Kidney capillary endothelial cell (primary cell): ENCODE results near the gene SDK2.

ENCODE experiments used
- DNase-seq: peaks from one replicate; pipeline ENCODE4 v3.0.0-alpha.2; 2018; ENCODE audit warnings: low spot score

Gene SDK2

DNA sequence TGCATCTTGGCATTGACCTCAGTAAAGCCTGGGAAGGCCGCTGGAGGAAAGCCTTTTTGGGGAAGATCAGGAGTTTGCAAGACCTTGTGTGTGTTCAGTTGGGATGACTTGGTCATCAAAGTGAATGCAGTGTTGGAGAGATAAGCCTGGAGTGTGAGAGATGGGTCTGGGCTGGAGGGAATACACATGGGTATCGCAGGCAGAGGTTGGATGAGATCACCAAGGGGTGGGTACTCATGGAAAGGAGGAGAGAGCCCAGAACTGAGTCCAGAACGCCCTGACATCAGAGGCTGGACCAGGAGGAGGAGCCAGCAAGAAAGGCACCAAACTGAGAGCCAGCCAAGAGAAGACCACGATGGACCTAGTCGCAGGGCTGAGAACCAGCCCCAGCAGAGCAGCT lies 35.2 kb downstream of the SDK2 start:
- DNase-seq: no peak

DNA sequence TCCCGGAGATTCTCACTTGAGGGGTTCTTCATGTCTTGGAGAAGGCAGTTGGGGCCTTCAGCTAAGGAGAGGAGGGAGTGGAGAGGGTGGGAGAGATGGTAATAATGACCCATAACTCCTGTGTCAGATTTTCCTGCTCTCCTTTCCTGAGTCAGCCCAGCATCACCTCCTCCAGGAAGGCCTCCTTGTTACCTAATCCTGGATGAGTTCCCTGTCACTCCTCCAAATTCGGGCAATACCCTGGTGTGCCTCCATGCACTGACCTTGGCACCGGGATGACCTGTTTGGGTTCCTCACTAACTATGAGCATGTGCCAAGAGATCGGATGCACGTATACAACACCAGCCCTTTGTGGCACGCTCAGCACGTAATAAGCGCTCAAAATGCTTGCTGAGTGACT lies 38.8 kb downstream of the SDK2 start:
- no peak for DNase-seq

DNA sequence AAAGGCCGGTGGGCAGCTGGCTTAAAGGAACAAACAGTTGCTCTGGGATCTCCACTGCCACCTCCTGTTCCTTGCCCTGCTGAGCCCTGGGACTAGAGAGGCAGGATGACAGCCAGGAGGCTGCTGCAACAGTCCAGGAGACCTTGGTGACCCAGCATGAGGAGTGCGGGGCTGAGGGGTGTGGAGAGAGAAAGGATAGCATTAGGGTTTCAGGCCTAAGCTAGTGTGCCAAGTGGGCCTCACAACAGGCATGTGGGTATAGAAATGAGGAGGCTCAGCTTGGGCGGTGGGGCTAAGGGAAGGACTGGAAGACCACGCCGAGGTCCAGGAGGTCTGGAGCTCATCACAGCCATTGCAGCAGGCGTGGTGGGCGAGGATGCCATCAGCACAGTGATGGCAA lies 39.8 kb downstream of the SDK2 start:
- DNase-seq: no peak

DNA sequence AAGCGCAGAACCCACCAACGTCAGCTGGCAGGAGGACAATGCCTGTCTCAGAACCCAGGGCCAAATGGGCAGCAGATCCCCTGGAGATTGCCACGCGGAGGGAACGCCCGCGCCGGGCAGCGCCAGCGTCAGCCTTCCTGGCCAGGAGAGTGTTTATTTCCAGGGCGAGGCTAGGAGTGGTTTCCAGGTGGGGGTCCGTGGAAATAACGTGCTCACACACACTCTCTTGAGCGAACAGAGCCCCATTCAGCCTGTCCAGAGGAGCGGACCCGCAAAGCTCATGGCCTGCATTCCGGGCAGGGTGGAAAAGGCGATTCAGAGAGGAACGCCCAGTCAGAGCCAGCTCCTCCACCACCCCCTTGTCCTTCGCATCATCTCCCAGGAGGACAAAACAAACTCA lies 40.3 kb downstream of the SDK2 start:
- no peak for DNase-seq

DNA sequence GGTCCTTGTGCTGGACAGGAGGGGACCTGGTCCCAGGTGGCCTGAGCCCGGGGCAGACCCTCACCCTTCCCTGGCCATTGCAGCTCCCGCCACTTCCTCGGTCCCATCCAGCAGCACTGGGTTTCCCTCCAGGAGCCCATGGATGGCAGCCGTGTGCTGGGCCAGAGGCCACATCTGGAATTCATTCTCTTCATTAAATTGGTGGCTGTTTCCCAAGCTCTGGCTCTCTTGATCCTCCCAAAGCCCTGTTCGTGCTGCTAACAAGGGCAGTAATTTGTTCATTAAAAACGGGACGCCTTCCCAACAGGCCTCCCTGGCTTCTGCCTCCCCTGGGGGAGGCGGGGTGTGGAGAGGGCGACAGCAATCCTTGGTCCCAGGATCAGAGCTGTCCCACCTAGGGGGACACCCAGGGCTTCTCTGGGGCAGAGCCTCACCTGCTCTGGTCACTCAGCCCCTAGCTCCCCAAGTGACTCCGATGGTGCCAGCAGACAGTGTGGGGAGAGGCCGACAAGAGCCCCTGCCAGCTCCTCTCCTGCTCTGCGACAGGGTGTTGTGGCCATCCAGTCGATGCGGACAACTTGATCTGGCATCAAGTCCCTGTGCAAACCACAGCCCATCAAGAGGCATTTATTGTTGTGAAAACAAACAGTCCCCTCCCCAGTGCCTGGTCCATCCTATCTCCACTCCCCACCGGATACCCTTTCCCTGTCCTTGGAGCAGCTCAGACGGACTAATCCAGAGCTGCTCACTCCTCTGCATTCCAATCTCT lies 44.0 kb downstream of the SDK2 start:
- DNase-seq: no peak

DNA sequence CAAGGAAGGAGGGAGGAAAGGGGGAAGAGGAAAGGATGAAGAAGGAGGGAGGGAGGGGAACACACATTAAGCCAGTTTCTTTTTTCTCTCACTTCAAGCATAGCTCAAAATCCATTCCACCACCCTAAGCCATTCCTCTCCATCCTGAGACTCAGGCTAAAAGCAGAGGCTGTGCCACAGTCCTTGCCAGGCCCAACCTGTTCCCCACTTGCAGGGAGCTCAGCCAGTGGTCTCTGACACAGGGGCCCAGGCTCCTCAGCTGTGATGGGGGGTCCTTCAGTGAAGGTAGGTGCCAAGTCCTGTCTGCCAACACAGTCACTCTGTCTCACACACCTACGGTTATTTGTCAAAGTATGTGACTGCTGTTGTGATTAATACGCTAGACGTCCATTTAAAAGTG lies 44.6 kb downstream of the SDK2 start:
- DNase-seq: no peak

DNA sequence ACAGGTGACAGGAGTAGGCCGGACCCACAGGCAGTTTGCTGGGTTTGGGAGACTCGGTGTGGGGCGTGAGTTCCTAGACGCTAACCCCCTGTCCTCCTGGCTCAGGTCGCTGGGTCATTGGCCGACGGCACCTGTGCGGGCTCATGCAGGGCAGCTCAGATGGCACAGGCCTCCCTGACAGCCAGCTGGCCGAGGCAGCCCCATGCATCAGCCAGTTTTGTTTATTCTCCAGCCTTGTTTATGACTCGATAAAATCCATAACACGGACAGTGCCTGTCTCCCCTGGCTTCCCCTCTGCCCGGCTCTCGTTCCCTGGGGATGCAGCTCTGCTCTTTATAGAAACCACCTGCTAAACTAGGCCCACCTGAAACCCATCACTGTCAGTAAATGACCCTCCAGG lies 46.0 kb downstream of the SDK2 start:
- DNase-seq: no peak

DNA sequence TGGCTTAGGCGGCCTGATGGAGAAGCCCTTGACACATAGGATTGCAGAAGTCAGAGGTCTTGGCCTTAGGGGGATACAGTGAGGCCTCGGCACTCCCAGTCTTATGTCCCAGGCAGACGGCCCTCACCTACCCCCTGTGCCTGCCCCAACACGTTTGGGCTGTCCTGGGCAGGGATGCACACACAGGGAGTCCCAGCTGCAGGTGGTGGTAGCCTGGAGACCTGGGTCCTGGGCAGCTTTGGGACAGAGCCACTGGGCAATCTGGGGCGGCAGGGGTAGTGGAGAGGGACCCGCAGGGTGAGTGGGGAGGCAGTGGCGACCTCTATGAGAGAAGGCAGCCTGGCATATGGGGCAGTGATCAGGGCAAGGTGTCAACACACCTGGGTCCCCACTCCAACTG lies 48.3 kb downstream of the SDK2 start:
- no peak for DNase-seq

DNA sequence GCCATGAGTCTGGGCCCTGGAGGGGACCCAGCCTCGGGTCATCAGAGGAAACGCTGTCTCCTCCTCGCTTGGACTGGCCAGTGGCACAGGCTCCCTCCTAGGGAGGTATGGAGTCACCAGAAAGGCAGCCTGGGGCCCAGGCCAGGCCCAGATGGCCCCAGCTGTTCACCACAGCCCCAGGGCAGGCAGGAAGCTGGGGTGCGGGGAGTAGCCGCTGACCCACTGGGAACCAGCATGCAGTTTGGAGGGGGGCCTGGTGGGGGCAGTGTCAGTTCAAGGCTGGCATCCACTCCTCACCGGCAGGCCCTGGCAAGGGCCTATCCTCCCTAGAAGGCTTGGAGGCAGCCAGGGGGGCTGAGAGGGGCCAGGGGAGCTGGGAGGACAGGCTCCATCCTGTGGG lies 48.8 kb downstream of the SDK2 start:
- no peak for DNase-seq

DNA sequence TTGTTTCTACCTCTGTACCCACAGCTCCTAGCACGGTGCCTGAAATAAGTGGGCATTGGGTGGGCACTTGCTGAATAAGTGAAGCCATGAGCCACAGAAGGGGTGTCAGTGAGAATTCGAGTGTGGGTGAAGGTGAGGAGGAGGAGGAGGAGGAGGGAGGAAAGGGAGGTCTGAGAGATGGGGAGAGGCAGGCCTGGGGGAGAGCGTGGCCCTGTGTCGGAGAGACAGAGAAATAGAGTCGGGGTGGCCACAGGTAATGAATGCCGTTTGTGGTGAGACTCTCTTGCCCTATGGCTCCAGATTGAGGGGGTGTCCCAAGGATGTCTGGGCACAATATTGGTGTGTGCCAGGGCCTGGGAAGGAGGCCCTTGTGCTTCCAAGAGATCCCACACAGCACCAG lies 49.2 kb downstream of the SDK2 start:
- no peak for DNase-seq

DNA sequence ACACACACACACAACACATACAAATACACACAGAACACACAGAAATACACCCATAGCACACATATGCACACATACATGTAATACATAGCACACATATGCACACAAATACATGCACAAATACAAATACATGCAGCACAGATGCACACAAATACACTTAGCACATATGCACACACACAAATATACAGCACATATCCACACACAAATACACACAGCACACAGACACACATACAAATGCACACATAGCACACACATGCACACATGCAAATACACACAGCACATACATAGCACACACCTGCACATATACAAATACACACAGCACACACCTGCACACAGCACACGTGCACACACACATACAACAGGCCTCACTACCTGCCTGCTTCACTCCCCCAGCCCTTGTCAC lies 49.6 kb downstream of the SDK2 start:
- DNase-seq: no peak

DNA sequence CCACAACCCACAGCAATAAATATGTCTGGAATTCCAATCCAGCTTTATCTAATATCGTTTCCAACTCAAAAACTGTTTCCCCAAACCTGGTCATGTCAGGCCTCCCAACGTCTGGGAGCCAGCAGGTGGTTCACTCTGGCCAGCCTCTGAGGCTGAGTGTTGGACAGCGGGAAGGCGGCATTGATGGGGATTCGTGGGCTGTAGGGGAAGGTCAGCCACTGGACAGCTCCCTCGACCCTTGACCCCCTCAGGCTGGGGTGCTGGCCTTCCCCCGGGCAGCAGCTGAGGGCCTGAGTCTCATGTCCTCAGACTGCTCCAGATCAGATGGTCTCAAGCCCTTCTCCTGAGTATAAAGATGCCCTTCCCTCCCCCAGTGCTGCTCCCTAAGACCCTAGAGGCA lies 50.2 kb downstream of the SDK2 start:
- no peak for DNase-seq

DNA sequence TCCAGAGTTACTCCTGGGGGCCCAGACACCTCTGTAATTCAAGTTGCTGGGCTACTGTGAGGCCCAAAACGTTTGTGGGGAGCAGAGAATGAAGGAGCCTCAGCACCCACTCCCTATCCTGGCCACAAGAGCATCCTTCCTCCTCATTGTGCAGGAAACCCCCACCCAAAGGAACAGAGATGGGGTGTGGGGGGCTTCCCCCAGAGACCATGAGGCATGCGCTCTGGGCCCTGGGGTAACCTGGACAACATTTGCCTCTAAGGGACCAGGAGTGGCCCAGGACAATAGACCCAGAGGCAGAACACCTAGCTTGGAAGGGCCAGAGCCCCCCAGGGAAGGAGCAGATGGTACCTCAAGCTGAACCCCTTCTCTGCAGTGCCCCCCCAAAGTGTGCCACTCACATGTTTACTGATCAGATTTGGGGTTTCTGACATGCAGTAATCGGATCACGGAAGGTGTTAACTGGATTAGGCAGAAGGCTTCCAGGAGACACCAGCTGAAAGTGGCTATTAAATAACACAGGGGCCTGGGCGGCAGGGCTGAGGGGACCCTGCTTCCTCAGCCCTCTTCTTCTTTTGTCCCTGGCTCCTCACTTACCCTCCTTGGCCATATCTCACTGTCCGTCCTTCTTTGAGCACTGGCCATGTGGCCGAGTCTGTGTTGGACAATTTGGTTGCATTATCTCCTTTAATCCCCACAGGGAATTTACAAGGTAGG lies 50.8 kb downstream of the SDK2 start:
- no peak for DNase-seq

DNA sequence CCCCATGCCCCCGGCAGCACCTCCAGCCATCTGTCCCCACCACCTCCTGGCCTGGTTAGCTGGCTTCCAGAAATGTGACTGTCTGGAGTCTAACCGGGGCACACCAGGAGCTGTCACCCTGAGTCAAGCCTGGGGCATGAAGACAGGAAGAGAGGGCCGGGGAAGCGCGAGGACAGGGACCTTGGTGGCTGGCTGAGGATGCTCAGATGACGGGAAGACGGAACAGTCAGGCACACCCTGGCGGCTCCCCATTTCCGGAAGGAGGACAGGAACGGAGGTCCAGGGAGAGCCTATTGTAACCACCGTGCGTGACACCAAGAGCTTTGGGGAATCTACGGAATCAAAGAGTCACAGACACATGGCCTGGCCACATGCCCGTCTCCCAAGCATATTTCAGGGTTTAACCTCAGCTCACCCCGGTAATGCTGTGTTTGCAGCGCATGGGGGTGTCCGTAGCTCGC lies 51.7 kb downstream of the SDK2 start:
- DNase-seq: peak; percentile 22

DNA sequence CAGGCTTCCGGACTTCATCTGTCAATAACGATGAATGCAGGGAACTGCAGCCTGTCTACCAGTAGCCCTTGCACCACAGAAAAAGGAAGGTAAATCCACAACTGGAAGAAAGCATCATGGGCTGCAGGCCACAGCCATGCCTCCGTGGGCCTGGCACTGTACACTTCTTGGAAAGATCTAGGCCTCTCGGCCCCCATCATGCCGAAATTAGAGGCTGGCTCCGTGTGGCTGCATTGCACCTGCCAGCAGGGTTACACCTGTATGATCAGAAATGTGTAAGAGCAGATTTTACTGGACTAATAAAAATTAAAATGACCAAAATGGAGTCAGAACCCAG lies 52.2 kb downstream of the SDK2 start:
- no peak for DNase-seq

DNA sequence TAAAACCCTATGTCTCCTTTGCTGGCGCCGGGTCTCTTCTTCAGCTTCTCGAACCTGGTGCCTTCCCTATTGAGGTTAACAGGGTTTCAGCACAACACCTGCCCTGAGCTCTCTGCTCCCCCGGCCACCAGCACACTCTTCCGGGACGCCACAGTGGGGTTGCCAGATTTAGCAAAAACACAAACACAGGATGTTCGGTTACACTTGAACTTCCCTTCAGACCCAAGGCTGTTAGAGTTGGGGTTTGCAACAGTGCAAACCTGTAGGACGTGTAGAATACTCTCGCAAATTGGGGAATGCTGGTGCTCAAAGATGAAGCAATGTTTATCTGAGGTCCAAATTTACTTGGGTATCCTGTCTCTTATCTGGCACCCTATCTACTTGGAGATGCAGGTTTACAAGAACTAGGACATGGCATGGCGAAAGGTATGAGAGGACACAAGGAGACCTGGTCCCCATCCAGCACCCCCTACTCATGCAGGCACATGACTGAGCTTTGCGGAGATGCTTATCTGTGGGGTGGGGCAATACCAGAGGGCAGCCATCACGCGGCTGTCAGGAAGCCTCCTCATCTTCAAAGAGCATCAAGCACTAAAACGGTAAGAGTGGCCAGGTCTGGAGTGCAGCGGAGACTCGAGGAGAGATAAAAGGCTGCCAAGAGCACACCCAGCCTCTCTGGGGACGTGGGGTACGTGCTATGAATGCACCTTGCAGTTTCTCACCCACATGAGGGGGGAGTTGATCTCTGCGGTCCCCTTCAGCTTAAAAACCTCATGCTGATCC lies 52.8 kb downstream of the SDK2 start:
- DNase-seq: no peak

DNA sequence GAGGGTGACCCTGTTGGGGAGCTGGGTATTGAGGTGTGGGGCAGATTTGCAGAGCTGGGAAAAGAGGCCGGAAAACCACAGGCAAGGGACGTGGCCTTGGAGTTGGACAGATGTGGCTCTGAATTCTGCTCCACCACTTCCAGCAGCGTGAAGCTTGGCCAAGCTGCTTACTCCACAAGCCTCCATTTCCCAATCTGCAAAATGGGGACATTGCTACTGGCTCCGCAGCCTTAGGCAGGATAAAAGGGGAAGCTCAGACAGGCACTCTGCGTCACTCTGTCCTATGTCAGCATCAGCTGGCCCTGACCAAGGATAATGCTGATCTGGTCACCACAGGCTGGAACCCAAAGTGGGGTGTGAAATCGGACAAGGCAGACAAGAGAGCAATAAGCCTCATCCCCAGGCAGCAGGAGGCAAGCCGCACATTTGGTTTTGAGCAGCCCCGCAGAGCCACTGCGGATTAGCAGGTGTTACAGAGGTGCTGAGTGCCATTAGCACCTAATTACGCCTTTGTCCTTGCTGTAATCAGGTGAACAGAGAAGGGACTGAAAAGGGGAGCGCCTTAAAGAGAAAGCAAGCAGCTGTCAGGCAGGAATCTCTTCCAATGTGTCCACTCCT lies 54.8 kb downstream of the SDK2 start:
- DNase-seq: no peak

DNA sequence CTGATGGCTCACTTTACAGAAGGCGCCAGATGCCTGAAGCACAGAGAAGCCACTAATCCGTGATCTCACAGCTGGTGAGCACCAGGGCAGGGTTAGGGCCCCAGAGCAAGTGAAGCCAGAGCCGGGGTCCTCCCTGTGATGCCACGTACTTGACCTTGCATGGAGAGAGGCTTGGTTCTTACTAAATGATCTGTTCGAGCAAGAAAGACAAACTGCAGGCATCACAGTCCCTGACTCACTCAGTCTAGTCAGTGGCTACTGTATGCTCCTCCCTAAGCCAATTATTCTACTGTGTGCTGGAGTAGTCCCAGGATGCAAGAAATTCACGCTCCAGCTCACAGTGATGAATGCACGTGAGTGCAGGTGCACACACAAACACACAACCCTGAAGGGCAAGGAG lies 55.4 kb downstream of the SDK2 start:
- DNase-seq: no peak

DNA sequence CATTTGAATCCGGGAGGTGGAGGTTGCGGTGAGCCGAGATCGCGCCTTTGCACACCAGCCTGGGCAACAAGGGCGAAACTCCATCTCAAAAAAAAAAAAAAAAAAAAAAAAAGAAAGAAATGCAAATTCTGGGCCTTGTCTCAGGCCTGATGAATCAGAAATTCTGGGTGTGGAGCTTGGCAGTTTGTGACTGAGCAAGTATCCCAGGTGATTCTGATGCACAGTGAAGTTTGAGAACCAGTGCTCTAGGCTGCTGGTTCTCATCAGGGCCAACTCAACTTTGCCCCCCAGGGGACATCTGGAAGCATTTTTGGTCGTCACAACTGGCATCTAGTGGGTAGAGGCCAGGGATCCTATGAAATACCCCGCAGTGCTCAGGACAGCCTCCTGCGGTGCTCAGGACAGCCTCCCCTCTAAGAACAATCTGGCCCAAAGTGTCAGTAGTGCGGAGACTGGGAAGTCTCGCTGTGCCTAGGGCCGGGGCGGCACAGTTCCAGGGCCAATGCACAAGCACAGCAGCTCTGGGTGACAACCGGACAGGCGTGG lies 55.9 kb downstream of the SDK2 start:
- DNase-seq: no peak

DNA sequence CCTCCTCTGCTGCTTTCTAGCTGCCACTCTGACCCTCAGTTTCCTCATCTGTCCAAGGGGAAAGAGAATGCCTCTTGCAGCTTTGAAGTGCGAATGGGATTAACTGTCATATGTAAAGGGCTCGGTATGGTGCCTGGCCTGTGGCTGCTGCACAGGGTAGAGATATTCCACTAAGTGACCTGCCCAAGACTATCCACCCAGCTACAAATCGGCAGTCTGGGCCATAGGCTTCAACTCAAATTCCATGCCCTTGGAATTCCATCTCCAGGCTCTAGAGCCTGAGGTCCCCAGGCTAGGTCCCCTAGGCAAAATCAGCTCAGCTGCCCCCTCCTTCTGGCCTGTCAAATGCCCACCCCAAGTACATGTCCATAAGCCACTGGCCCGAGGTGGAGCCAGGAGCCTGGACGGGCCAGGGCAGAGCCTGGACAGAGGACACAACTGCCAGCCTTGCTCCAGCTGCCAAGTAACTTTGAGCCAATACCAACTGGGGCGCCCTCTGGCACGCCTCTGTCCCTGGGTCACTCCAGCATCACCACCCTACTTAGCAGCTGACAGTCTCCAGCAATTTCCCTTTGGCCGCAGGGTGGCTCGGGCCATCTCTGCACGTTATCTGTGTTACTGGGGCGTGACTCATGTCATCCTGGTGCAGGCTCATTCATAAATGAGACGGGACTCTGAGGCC lies 57.2 kb downstream of the SDK2 start:
- DNase-seq: peak; percentile 55

DNA sequence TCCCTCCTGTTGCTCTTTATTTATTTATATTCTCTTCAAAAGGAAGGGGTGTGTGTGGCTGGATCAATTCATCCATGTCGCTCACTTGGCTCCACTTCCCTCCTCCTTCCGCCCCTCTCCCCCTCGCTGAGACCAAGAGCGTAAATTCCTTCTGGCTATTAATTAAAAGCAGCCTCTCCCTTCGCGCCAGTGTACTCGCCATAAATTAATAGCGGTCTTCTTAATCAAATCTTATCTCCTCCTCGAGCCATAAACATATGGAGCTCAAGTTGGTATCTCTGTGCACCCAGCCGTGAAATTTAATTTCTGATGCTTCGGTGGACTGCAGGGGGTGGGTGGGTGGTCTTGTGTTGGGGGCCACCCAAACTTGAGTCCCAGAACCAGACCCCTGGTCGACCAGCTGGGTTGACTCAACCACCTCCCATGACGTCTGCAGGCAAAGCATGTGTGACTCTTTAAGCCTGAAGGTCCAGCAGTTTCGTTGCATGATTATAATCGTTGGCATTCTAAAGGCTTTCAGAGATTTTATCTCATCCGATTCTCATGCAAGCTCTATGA lies 57.9 kb downstream of the SDK2 start:
- DNase-seq: no peak

DNA sequence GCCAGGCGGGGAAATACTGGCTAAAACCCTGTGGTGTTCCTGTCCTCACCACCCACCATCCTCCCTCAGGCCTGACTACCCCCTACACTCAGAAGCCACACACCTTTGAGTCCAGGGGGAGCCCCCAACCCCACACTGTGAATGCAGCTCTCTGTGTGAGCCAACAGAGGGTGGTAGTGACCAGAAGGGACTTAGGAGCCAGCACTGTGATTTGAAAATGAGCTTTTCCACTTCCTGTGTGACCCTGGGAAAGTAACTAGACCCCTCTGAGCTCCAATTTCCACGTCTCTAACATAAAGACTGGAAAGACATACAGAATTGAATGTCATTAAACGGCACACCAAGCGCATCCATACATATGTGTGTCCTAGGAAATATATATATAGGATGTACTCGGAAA lies 58.7 kb downstream of the SDK2 start:
- DNase-seq: no peak
